GM18858 (cell line): Measurements from ENCODE around the gene DDX24.

ENCODE experiments used
- ATAC-seq: cut with Tn5 transposase; IDR thresholded peaks from one replicate; pipeline ENCODE4 v1.9.1; 2021; ENCODE audit not compliant: unreplicated experiment

DDX24 gene

GRCh38 chr14:94114589-94115057, 33.6 kb upstream of the DDX24 start:
- no peak for ATAC-seq

GRCh38 chr14:94113908-94114588, 33.0 kb upstream of the DDX24 start:
- ATAC-seq, result no peak

- ATAC-seq, result no peak
Measured at GRCh38 chr14:94113490-94113889, 32.5 kb upstream of the DDX24 start.

GRCh38 chr14:94113073-94113472, 32.1 kb upstream of the DDX24 start:
- ATAC-seq, result no peak

GRCh38 chr14:94112513-94113063, 31.6 kb upstream of the DDX24 start:
- ATAC-seq, result no peak

- no peak for ATAC-seq
Measured at GRCh38 chr14:94111276-94112095, 30.5 kb upstream of the DDX24 start.

GRCh38 chr14:94110552-94111181, 29.7 kb upstream of the DDX24 start, which contains the start of gene IFI27:
IFI27 (plus strand) TSS chr14:94110736.
- no peak for ATAC-seq

- no peak for ATAC-seq
Measured at GRCh38 chr14:94109915-94110250, 28.9 kb upstream of the DDX24 start.

GRCh38 chr14:94104731-94105130, 23.7 kb upstream of the DDX24 start:
- ATAC-seq, result no peak

GRCh38 chr14:94103554-94104150, 22.6 kb upstream of the DDX24 start:
- ATAC-seq, result no peak

GRCh38 chr14:94102768-94103482, 21.9 kb upstream of the DDX24 start:
- no peak for ATAC-seq

GRCh38 chr14:94101748-94102147, 20.7 kb upstream of the DDX24 start:
- ATAC-seq, result no peak

- ATAC-seq, result no peak
Measured at GRCh38 chr14:94100847-94101246, 19.8 kb upstream of the DDX24 start.

- ATAC-seq, result no peak
Measured at GRCh38 chr14:94099006-94099405, 18.0 kb upstream of the DDX24 start.

- ATAC-seq, result no peak
Measured at GRCh38 chr14:94098326-94098992, 17.5 kb upstream of the DDX24 start.

- ATAC-seq, result no peak
Measured at GRCh38 chr14:94097091-94097490, 16.1 kb upstream of the DDX24 start.

GRCh38 chr14:94093418-94093817, 12.4 kb upstream of the DDX24 start:
- no peak for ATAC-seq

- no peak for ATAC-seq
Measured at GRCh38 chr14:94089479-94089878, 8.5 kb upstream of the DDX24 start.

GRCh38 chr14:94088516-94088915, 7.5 kb upstream of the DDX24 start:
- no peak for ATAC-seq

- ATAC-seq, result no peak
Measured at GRCh38 chr14:94087891-94088290, 6.9 kb upstream of the DDX24 start.
